COR-L47 (cell line): ENCODE data around the gene SBF2.
"Not testable (repeated sequence)": the region's sequence is repeated elsewhere in the genome, so short reads cannot be mapped to it uniquely, and the experiment has no call there.

Experiments used
- DNase-seq: peaks from one replicate; lab custom pipeline; 2025; lab: John Stamatoyannopoulos, UW

Gene SBF2

DNA sequence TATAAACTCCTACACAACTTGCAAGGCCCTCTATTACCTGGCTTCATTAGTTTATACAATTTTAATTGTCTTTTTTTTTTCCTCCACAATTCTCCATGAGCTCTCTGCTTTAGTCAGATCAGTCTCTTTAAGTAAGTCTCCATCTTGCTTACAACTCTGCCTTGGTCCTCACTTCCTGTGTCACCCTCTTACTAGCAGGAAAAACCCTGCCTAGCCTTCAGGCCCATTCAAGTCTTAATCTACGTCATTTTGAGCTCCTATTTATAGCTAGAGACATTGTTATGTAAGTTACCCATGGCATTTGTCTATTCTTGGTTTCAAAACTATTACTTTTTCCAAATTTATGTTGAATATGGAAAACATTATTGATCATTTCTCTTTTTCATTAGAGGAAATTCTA is 177.4 kb downstream of the SBF2 start:
- DNase-seq = no peak

DNA sequence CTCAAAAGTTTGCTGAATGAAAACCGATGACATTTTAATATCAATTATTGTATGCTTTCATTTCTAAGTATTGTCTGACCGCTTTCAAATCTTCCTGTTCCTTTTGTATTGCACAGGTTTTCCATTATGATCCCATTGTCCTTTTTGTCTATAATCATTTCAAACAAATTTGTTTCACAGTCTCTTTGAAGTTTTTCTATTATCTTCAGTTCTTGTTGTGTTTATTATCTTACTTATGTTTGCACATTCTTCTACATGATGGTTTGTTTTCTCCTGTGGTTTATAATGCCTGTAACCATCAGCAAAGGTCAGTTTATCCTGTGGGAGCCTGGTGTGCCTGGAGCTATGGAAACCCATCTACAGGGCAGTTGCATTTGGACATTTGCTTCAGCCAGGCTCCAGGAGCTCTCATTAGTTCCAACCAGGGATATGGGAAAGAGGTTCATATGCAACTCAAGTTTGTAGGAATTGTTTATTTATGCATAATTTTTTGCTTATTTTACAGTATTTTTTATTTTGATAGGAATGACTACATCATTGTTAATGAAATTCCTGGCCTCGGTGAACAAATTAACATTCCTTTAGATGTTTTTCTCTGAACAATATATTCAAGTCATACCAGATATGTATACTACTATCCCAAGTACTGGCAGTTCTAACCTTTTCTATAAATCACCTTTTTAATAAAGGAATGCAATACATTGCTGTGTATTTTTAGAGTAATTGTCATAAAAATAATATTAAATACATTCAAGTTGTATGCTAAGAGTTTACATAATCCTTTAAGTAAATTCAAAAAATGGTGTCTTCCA is 179.2 kb downstream of the SBF2 start:
- no peak for DNase-seq

DNA sequence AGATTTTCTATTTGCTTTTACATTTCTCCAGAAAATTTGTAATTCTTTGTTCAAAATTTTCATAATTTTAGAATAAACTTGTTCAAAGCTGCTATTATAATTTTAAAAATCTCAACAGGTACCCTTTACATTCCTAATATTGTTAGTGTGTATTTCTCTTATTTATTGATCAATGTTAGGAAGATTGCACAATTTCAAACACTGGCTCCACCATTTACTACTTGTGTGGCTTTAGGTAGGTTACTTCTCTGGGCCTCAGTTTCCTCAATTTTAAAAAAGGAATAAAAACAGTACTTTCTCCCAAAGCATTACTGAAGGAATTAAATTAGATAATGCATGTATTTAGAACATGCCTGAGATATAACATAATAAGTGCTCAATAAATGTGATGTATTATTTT is 180.2 kb downstream of the SBF2 start:
- no peak for DNase-seq

DNA sequence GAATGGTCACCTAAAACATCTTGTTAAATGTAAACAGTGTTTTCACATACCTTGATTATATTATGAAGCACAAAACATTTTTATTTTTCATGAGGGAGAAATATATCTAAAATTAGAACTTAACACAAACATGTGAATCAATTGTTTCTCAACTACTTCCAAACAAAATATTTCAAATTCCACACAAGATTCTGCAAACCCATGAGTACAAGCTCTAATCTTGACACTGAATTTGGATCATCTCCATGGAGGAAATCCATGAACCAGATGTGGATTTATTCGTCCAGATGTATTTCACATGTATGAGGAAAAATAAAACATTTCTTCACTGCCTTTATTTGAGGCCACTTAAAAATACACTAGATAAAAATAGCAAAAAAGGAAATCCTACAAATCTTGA is 184.2 kb downstream of the SBF2 start:
- DNase-seq = no peak

DNA sequence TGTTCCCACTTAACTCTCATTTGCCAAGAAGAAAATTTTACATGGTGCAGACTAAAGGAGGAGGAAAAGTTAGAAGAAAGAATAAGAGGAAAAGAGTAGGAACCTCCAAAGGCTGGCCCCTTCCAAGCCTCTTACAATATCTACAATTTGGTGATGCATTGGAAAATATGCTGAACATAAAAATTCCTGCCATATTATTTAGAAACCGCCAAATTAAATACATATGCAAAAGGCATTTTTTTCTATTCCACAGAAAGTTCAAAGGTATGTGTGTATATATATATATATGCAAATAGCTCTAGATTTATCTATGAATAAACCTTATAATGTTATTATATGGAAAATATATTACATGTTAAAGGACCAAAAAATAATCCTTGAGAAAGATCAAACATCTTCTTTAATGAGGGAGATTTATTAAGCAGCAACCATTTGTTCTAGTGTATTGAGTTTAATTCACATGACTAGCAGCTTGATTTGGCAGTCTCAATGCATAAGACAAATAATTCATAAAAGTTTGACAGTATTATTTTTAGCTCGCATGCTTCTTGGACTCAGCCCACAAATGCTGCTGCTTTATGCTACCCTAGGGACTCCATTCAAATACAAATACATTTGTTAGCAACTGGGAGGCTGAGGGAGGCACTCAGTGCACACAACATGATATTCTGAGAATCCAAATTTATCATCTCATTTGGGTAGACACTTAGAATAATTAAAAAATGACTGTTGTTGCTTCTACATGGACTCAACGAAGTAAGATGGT is 184.9 kb downstream of the SBF2 start:
- DNase-seq = no peak

DNA sequence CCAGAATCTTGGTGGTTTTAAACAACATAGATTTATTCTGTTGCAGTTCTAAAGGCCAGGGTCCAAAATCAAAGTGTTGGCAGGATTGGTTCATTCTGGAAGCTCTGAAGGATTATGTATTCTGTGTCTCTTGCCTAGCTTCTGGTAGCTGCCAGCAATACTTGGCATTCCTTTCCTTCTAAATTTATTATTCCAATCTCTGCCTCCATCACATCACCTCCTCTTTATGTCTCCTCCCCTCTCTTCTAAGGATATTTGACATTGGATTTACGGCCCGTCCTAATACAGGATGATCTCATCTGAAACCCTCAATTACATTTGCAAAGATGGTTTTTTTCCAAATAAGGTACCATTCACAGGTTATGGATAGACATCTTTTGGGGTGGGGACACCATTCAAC is 186.5 kb downstream of the SBF2 start:
- no peak for DNase-seq

DNA sequence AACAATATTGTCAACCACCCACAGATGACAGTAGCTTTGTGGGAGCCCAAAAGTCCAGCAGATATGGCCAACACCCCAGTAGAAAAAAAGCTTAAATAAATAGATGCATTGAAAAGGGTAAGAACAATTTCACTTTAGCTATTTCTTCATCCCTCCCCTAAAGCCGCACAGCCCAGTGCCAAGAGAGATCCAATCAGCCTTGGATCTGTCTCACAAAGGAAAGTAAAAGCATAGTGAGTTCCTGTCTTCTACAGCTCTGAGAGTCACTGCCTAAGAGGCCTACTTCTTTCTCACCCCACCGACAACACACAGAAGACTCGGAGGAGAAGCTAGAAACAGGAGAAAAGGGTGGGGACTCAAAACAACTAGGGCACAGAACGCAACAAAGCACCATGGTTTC is 196.4 kb downstream of the SBF2 start:
- DNase-seq = no peak

DNA sequence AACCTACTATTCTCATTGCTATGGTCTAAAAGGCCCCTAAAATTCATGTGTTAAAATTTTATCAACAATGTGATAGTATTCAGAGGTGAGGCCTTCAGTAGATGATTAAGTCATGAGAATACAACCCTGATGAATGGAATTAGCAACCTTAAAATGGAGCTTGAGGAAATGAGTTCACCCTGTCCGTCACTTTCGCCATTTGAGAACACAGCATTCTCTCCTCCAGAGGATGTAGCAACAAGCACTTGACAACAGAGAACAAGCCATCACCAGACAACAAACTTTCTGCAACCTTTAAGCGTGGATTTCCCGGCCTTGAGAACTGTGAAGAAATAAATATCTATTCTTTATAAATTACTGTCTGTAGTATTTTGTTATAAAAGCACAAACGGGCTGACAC is 197.0 kb downstream of the SBF2 start:
- DNase-seq = no peak

DNA sequence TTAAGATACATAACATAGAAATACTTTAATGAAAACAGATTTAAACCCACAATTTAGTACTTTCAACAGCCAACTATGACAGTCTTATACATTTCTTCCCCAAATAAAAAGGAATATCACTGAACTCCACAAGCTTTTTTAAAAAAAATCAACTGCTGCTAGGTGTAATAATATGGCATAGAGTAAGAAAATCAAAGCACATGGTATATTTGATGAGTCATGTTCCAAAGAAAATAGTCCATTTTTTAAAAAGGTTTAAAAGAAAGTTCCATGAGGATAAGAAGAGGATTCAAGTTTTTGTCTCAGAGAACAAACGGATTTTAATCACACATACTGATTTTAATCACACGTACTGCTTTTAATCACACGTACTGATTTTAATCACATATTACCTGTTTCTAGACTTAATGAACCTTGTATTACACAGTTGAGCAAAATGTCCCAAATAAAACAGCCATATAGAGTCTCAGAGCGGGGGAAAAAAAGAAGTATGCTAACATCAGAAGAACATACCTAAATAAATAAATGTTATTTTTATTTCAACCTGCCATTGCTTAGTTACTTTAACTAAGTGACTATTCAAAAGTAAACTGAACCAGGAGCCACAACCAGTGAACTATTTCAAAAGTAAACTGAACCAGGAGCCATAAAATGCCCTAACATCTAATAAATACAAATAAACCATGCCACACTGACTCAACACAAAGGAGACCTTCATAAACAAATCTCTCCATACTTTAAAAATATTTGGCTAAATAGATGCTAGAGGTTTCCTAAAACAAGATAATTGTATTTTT is 198.4 kb downstream of the SBF2 start:
- DNase-seq = no peak

DNA sequence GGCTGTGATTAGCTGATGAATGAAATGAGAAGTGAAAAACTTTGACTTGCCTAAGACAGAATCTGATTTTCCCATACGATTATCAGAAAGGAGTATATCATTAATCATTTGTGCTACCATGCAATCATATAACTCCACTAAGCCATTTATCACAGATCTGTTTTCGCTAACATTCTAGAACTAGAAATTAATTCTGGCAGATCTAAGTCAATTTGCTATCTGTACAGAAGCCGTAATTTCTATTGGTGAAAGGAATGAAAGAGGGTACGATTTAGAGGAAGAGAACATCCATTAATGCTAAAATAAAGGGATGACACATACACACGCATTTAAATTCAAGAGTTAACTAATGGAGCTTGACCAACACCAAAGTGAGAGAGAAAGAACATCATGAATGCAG is 201.6 kb downstream of the SBF2 start:
- DNase-seq = no peak

DNA sequence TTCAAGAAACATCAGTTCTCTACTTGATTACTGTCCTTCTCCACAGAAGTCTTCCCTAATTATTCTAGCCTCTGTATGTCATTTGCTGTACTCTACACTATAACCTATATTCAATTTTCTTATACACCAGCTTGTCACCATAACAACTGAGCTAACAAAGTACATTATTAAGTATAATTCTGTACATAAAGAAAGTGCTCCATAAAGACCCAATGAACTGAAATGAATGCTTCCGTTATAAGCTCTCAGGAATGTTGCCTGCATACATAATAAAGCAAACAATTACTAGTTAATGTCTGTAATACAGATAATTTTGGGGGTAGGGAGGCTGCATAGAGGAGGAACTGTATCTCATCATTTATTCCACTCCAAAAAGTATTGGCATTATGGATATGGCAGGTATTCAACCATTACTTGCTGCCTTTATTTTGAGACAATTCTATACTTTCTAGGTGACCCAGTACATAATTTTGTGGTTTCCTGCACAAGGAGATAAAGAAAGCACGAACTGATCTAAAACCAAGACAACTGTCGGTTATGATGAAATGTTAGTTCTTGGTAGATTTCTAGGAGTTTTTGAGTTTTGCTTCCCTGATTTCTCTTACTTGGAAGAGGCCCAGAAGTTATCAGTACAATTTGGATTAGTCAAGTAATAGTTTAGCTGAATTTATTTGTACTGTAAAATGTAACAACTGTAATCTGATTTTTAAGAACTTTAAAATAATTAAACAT is 202.5 kb downstream of the SBF2 start:
- no peak for DNase-seq

DNA sequence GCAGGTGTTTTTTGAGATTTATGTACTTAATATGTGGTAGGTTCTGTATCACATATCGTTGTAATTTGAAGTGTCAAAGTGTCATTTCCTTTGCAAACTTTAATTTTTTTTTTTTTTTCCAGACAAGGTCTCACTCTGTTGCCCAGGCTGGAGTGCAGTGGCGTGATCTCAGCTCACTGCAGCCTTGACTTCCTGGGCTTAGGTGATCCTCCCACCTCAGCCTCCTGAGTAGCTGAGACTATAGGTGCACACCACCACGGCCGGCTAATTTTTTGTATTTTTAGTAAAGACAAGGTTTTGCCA is 206.1 kb downstream of the SBF2 start:
- not testable (repeated sequence) for DNase-seq

DNA sequence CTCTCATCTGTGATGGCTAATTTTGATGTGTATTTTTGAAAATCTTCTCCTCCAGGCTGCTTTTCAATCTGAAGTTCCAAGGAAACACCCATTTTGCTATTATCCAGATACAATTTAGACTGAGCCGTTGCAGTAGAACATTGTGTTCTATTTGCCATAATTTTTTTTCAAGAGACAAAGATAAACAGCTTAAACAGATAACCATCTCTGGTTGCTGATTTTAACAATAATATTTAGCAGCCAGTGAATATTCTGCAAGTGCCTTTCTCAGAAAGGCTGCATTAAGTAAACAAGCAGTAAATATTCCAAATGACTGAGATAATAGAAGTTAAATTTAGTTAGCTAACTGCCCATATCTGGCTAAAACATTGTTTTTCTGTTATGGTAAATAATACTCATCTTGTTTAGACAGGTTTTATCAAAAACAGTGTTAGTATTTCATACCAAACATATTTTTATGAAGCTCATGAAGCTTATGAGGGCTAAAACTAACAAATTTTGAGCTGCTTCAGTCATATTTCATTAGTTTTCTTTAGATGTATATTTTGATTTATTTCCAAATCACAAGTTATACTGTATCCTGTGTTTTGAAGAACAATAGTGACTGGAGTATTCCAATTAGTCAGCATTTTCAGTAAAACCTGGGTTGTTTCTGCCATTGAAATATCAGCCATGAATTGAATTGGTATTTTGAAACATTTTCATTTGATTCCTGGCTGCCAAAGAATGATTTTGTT is 206.7 kb downstream of the SBF2 start:
- no peak for DNase-seq

DNA sequence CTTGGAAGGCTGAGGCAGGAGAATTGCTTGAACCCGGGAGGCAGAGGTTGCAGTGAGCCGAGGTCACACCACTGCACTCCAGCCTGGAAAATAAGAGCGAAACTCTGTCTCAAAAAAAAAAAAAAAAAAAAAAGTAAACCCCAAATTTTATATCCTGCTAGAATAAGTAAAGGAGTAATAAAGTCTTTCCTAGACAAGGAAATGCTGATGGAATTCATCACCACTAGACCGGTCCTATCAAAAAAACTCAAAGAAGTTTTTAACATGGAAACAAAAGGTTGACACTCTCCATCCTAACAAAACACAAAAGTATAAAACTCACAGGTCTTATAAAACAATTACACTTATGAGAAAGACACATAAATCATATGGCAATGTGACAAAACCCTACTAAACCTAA is 213.9 kb downstream of the SBF2 start:
- no peak for DNase-seq

DNA sequence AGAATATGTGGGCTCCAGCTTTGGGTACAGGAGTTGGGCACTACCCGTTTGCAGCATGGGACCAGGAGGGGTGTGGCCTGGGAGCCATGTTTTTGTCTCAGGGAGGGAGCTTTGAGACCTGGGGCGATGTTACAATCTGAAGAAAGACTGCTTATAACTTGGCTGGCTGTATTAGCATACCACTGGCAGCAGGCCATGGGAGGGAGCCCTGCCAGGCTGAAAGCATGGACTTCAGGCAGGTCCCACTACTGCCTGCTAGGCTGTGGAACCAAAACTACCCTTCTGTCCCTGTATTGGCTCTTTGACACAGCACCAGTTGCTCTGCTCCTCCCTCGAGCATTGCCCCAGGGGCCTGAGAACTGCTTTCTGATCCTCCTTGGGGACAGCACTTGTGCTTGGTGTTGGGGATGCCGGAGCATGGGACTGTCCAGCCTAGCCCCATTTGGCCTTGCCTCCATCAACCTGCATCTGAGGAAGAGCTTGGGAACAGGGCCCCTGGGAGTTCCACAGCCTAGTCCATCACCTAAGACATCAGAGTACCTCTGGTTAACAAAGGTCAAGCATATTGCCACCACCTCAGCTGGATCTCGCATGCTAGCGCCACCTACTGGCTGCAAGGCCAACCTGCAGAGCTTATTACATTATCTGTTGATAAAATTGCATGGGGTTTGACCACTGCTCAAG is 217.4 kb downstream of the SBF2 start:
- DNase-seq = no peak

DNA sequence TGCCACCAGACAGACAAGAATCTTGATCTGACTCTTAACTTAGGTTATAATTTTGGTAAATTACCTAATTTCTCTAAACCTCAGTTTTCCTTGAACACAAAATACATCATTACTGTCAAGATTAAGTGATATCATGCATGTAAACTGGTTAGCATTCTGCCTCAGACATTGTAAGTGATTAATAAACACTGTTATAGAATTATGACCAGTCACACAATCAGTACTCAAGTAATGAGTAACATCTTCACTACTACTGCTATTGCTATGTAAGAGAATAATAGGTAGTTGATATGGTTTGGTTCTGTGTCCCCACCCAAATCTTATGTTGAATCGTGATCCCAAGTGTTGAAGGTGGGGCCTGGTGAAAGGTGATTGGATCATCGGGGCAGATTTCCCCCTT is 218.9 kb downstream of the SBF2 start:
- DNase-seq = no peak

DNA sequence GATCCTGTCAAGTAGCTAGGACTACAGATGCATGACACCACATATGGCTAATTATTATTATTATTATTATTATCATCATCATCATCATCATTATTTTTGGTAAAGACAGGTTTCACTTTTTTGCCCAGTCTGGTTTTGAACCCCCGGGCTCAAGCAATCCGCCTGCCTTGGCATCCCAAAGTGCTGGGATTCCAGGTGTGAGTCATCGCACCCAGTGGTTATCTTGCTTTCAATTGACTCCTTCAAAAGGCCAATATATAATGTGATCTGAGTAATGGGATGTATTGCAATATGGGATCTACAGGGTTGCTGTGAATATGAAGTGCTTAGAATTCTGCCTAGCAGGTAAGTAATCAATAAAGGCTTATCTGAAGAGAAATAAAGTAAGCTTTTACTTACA is 221.2 kb downstream of the SBF2 start:
- DNase-seq = no peak

DNA sequence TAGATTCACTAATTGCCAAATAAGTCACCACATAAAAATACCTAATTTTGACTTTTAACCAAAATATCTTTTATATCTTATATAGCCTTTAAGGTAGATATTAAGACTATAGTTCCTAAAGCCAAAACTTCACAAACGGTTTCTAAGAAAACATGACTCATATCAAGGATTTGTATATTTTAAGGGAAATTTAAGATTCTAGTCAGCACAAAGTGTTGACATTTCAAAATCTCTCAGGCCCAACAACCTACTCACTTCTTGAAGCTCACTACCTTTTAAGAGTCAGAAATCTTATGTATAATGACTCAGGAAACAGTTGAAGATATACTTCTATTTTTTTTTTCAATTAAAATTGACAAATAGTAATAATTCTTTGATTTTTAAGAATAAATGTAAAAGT is 221.9 kb downstream of the SBF2 start:
- DNase-seq = no peak

DNA sequence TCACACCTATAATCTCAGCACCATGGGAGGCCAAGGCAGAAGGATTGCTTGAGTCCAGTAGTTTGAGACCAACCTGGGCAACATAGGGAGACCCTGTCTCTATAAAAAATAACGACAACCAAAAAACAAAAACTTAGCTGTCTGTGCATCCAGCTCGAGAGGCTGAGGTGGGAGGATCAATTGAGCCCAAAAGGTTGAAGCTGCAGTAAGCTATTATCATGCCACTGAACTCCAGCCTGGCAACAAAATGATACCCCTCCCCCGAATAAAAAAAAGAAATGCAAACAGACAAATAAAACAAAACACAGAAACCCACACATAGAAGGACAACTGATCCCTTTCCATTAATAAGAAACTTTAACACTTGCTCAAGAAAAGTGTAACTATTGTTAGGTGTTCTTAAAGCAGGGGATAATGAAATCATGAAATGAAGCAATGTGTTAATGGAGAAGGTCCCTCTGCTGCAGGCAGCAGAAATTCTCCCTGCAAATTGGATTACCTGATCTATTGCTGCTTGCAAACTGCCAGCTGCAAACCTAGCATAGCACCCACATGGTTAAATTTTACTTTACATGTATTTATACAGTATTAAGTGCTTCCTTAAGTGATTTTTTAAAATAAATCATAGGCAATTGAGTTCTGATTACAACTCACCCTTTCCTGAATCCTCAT is 226.3 kb downstream of the SBF2 start:
- DNase-seq = no peak

DNA sequence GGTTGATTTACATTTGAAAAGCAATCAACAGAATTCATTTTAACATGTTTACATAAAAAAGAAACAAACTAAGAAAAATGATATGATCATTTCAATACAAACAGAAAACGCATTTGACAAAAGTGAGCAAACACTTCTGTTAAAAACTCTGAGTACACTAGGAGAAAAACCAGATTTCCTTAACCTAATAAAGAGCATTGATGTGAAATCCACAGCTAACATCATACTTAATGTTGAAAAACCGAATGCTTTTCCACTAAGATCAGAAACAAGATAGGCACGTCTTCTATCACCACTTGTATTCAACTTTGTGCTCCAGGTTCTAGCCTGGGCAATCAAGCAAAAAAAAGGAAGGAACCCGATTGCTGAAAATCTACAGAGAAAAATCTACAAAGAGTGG is 227.6 kb downstream of the SBF2 start:
- no peak for DNase-seq
